Measurements from ENCODE around the gene LMTK3. TPM values are rescaled to one million over a fixed set of nuclear protein-coding genes. Genes with fewer than 3 reads are reported as not detected.
A peak's percentile ranks its signal among the peaks of the same experiment; 100 is the strongest.

The LMTK3 gene
- total and polyA plus RNA-seq, 9 of the 15 experiments (the other 6 are each of a cell fraction or from before 2014, with no cell fraction given): 0.35 to 12.3 (median 2.0) TPM; not detected in 2

DNA sequence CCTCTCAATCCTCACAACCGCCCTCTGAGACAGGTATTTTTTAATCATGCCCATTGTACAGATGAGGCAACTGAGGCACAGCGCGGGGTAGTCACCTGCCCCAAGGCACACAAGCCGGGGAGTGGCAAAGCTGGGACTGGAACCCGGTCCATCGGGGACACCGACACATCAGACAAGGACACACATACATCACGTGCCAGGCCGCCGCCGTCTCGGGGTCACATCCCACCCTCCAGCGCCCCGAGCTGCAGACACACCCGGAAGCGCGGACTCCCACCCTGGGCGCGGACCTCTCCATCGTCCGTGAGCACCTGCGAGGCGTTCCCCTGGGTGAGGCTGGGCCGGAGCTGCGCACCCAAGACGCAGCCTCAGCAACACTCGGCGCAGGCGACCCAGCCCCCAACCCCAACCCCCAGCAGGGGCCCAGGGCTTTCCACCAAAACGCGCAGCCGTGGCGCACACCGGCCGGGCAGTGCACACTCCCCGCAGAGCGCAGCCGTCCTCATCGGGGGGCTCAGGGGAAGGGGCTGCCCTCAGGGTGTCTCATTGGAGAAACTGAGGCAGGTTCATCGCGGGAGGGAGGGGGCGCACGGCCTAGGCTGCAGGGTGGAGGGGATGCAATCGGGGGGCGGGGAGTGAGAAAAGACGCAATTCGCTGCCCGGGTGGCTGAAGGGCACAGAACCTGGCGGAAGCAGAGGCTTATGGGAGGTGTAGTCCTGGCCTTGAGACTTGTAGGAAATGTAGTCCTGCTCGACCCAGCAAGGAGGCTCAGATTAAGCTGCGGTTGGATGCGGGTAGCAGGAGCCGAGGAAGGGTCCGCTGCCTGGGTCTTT lies 1.9 kb upstream of the LMTK3 start (continued):
- no peak for TF ChIP-seq RERE (CRISPR knock-in tag; IDR thresholded peaks at IDR 0.05; ENCODE audit: borderline replicate concordance)
- peak; percentile 50; the same call in 1 of the 2 replicates for TF ChIP-seq BHLHE40 (IDR thresholded peaks at IDR 0.05; ENCODE audit: low read length)
- TF ChIP-seq ETS1 (conservative IDR thresholded peaks at IDR 0.05; ENCODE audit: control insufficient read depth, low read depth, low read length): peak; percentile 76
- no peak for TF ChIP-seq TAF7 (tag; IDR thresholded peaks at IDR 0.05)
- TF ChIP-seq ZNF324 (CRISPR knock-in tag; IDR thresholded peaks at IDR 0.05): no peak
- peak; percentile 61 for TF ChIP-seq GABPA (tag; conservative IDR thresholded peaks at IDR 0.05; ENCODE audit: low read depth)
- no peak for TF ChIP-seq ZNF644 (tag; IDR thresholded peaks at IDR 0.05; ENCODE audit: low read depth)
- peak; percentile 38; the same call in 1 of the 2 replicates for TF ChIP-seq PHF8 (IDR thresholded peaks at IDR 0.05; ENCODE audit: borderline replicate concordance, low read length)
- TF ChIP-seq ARID3A (IDR thresholded peaks at IDR 0.05; ENCODE audit: borderline replicate concordance, low read depth, low read length): no peak
- no peak for TF ChIP-seq SMAD3 (CRISPR knock-in tag; conservative IDR thresholded peaks at IDR 0.05)
- TF ChIP-seq NFE2L1 (tag; IDR thresholded peaks at IDR 0.05; ENCODE audit: borderline replicate concordance, low read depth): no peak
- TF ChIP-seq, protein P1, sequence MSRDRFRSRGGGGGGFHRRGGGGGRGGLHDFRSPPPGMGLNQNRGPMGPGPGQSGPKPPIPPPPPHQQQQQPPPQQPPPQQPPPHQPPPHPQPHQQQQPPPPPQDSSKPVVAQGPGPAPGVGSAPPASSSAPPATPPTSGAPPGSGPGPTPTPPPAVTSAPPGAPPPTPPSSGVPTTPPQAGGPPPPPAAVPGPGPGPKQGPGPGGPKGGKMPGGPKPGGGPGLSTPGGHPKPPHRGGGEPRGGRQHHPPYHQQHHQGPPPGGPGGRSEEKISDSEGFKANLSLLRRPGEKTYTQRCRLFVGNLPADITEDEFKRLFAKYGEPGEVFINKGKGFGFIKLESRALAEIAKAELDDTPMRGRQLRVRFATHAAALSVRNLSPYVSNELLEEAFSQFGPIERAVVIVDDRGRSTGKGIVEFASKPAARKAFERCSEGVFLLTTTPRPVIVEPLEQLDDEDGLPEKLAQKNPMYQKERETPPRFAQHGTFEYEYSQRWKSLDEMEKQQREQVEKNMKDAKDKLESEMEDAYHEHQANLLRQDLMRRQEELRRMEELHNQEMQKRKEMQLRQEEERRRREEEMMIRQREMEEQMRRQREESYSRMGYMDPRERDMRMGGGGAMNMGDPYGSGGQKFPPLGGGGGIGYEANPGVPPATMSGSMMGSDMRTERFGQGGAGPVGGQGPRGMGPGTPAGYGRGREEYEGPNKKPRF (IDR thresholded peaks at IDR 0.05; ENCODE audit: low read depth, low read length): no peak
- peak; percentile 84 to 90 for TF ChIP-seq SIX5 (IDR thresholded peaks at IDR 0.05; ENCODE audit: borderline replicate concordance in 1 of 2, insufficient read depth in 1 of 2, low read depth in 1 of 2, low read length in 2 of 2)
- no peak for TF ChIP-seq PURB (CRISPR knock-in tag; IDR thresholded peaks at IDR 0.05; ENCODE audit: low read depth)
